Spleen (tissue), 3 donors: ENCODE results near the gene NPY2R.

Experiments used
- POLR2A ChIP-seq, 3 donors: fragments of 450-650 bp; IDR thresholded peaks; one replicate each; pipeline ENCODE4 v1.5.1; 2017; ENCODE audit warnings: antibody characterized with exemption in 3 of 3, mild to moderate bottlenecking in 1 of 3
- POLR2AphosphoS5 ChIP-seq, 3 donors: sonication (generic); formaldehyde crosslinking; IDR thresholded peaks; one replicate each; pipeline ENCODE4 v1.5.1; 2017; ENCODE audit warnings: antibody characterized with exemption in 3 of 3

- TF ChIP-seq POLR2A (IDR thresholded peaks at IDR 0.05): no peak
- no peak for TF ChIP-seq POLR2AphosphoS5 (IDR thresholded peaks at IDR 0.05)
These were observed 39.8 kb downstream of the NPY2R start for GRCh38 chr4:155248002-155248896.
